ENCODE results near the gene NTNG1.
A peak's percentile ranks its signal among the peaks of the same experiment; 100 is the strongest.
"Not testable (repeated sequence)": the region's sequence is repeated elsewhere in the genome, so short reads cannot be mapped to it uniquely, and the experiment has no call there.

NTNG1 gene

GRCh38 chr1:107164901-107165300 lies 24.1 kb downstream of the NTNG1 start:
- DNase-seq, H3K27me3 Mint-ChIP-seq, ATAC-seq, H3K4me1 Mint-ChIP-seq, H3K4me3 Mint-ChIP-seq, H3K27ac Mint-ChIP-seq: not testable (repeated sequence)
- peaks cover 6 to 14% of the 10 kb centered on the region in 2 donors for H3K9me3 Mint-ChIP-seq

GRCh38 chr1:107169615-107170014 lies 28.8 kb downstream of the NTNG1 start:
- Mint-ChIP-seq H3K27me3 (no peaks in the 10 kb centered on the region), H3K27ac (no peak overlapping the region), H3K4me3 (no peak overlapping the region), H3K9me3 (peaks cover 5% of the 10 kb centered on the region in 2 donors), H3K4me1 (no peaks in the 10 kb centered on the region)
- no peak for ATAC-seq
- no peak for DNase-seq

- ATAC-seq (no peak), DNase-seq (no peak)
- no peaks in the 10 kb centered on the region for H3K9me3 Mint-ChIP-seq
- no peak overlapping the region for H3K4me3 Mint-ChIP-seq
- H3K4me1 Mint-ChIP-seq = no peaks in the 10 kb centered on the region
- no peak overlapping the region for H3K27ac Mint-ChIP-seq
- H3K27me3 Mint-ChIP-seq = no peaks in the 10 kb centered on the region
These were observed 30.5 kb downstream of the NTNG1 start for GRCh38 chr1:107171333-107171732.

GRCh38 chr1:107172450-107173170 lies 31.8 kb downstream of the NTNG1 start:
- H3K27ac Mint-ChIP-seq = no peak overlapping the region
- DNase-seq = no peak
- no peak overlapping the region for H3K4me3 Mint-ChIP-seq
- no peaks in the 10 kb centered on the region for H3K9me3 Mint-ChIP-seq
- no peaks in the 10 kb centered on the region for H3K4me1 Mint-ChIP-seq
- no peaks in the 10 kb centered on the region for H3K27me3 Mint-ChIP-seq
- no peak for ATAC-seq

GRCh38 chr1:107175102-107175909 lies 34.5 kb downstream of the NTNG1 start:
- DNase-seq = no peak

GRCh38 chr1:107181253-107181969 lies 40.6 kb downstream of the NTNG1 start:
- Mint-ChIP-seq H3K9me3 (no peaks in the 10 kb centered on the region), H3K27ac (no peak overlapping the region), H3K27me3 (no peaks in the 10 kb centered on the region), H3K4me3 (no peak overlapping the region), H3K4me1 (no peaks in the 10 kb centered on the region)
- ATAC-seq (no peak), DNase-seq (no peak)

More at GRCh38 chr1:107175102-107175909, 34.5 kb downstream of the NTNG1 start:
- no peaks in the 10 kb centered on the region for H3K4me1 Mint-ChIP-seq
- no peaks in the 10 kb centered on the region for H3K9me3 Mint-ChIP-seq
- no peak overlapping the region for H3K27ac Mint-ChIP-seq
- no peak overlapping the region for H3K4me3 Mint-ChIP-seq
- H3K27me3 Mint-ChIP-seq = no peaks in the 10 kb centered on the region
- no peak for ATAC-seq

- H3K4me3 Mint-ChIP-seq = no peak overlapping the region
- no peak for DNase-seq
- no peaks in the 10 kb centered on the region for H3K27me3 Mint-ChIP-seq
- H3K4me1 Mint-ChIP-seq = no peaks in the 10 kb centered on the region
- H3K27ac Mint-ChIP-seq = no peak overlapping the region
- no peak for ATAC-seq
- H3K9me3 Mint-ChIP-seq = no peaks in the 10 kb centered on the region
These were observed 42.2 kb downstream of the NTNG1 start for GRCh38 chr1:107183011-107183410.

- no peak for ATAC-seq
- H3K4me1 Mint-ChIP-seq = no peaks in the 10 kb centered on the region
- no peak for DNase-seq
- no peak overlapping the region for H3K27ac Mint-ChIP-seq
- H3K27me3 Mint-ChIP-seq = no peaks in the 10 kb centered on the region
- H3K4me3 Mint-ChIP-seq = no peak overlapping the region
- no peaks in the 10 kb centered on the region for H3K9me3 Mint-ChIP-seq
These were observed 44.0 kb downstream of the NTNG1 start for GRCh38 chr1:107184888-107185287.

GRCh38 chr1:107187399-107187798 lies 46.6 kb downstream of the NTNG1 start:
- Mint-ChIP-seq H3K4me3 (no peak overlapping the region), H3K27me3 (no peaks in the 10 kb centered on the region), H3K27ac (no peak overlapping the region), H3K4me1 (no peaks in the 10 kb centered on the region), H3K9me3 (no peaks in the 10 kb centered on the region)
- ATAC-seq = no peak
- no peak for DNase-seq

- Mint-ChIP-seq H3K4me3 (no peak overlapping the region), H3K27ac (no peak overlapping the region), H3K27me3 (no peaks in the 10 kb centered on the region), H3K9me3 (no peaks in the 10 kb centered on the region), H3K4me1 (no peaks in the 10 kb centered on the region)
- DNase-seq (no peak), ATAC-seq (no peak)
These were observed 47.3 kb downstream of the NTNG1 start for GRCh38 chr1:107188160-107188559.

- H3K4me3 Mint-ChIP-seq = no peak overlapping the region
- no peaks in the 10 kb centered on the region for H3K4me1 Mint-ChIP-seq
- ATAC-seq (no peak), DNase-seq (no peak)
- peaks cover 0 to 4% of the 10 kb centered on the region in 2 donors for H3K9me3 Mint-ChIP-seq
- no peaks in the 10 kb centered on the region for H3K27me3 Mint-ChIP-seq
- H3K27ac Mint-ChIP-seq = no peak overlapping the region
These were observed 53.5 kb downstream of the NTNG1 start for GRCh38 chr1:107194380-107194779.

- Mint-ChIP-seq H3K27ac (no peak overlapping the region), H3K4me3 (no peak overlapping the region), H3K4me1 (no peaks in the 10 kb centered on the region), H3K9me3 (peaks cover 0 to 4% of the 10 kb centered on the region in 2 donors), H3K27me3 (no peaks in the 10 kb centered on the region)
- ATAC-seq = no peak
- no peak for DNase-seq
These were observed 54.6 kb downstream of the NTNG1 start for GRCh38 chr1:107195476-107195875.

GRCh38 chr1:107196973-107197562 lies 56.2 kb downstream of the NTNG1 start:
- Mint-ChIP-seq H3K27ac (no peak overlapping the region), H3K4me3 (no peak overlapping the region), H3K4me1 (no peaks in the 10 kb centered on the region), H3K27me3 (no peaks in the 10 kb centered on the region), H3K9me3 (peaks cover 0 to 10% of the 10 kb centered on the region in 2 donors)
- ATAC-seq = no peak
- peak; percentile 3 to 9 for DNase-seq

GRCh38 chr1:107198561-107198960 lies 57.7 kb downstream of the NTNG1 start:
- no peak overlapping the region for H3K27ac Mint-ChIP-seq
- no peaks in the 10 kb centered on the region for H3K27me3 Mint-ChIP-seq
- peaks cover 0 to 10% of the 10 kb centered on the region in 2 donors for H3K9me3 Mint-ChIP-seq
- no peaks in the 10 kb centered on the region for H3K4me1 Mint-ChIP-seq
- no peak overlapping the region for H3K4me3 Mint-ChIP-seq
- no peak for ATAC-seq
- DNase-seq = no peak

- ATAC-seq = no peak
- no peaks in the 10 kb centered on the region for H3K27me3 Mint-ChIP-seq
- no peaks in the 10 kb centered on the region for H3K4me1 Mint-ChIP-seq
- H3K4me3 Mint-ChIP-seq = no peak overlapping the region
- peaks cover 0 to 6% of the 10 kb centered on the region in 2 donors for H3K9me3 Mint-ChIP-seq
- H3K27ac Mint-ChIP-seq = no peak overlapping the region
- DNase-seq = no peak
These were observed 59.8 kb downstream of the NTNG1 start for GRCh38 chr1:107200631-107201030.
